Gastroesophageal sphincter (tissue), 4 donors: Measurements from ENCODE around the gene CXCL17. TPM values are rescaled to one million over a fixed set of nuclear protein-coding genes. Genes with fewer than 3 reads are reported as not detected.
A peak's percentile ranks its signal among the peaks of the same experiment; 100 is the strongest.

ENCODE experiments used
- ATAC-seq: fragments of 150-250 bp; one replicate; pipeline ENCODE4 v1.9.1; 2016; ENCODE audit warnings: mild to moderate bottlenecking, moderate library complexity
- H3K27ac ChIP-seq, 4 donors: fragments of 200-600 bp; sonication (generic) in 3 of 4; 1 replicate in 3 of 4; 2 replicates in 1 of 4; pipeline ENCODE4 v1.5.1; 2016 to 2019
- H3K27me3 ChIP-seq: fragments of 200-600 bp; sonication (generic); one replicate; pipeline ENCODE4 v1.5.1; 2019
- H3K36me3 ChIP-seq, 2 donors: fragments of 200-600 bp; sonication (generic); one replicate each; pipeline ENCODE4 v1.5.1; 2019; ENCODE audit warnings: control low read depth in 1 of 2
- H3K4me1 ChIP-seq, 3 donors: fragments of 200-600 bp; sonication (generic); 1 replicate in 2 of 3; 2 replicates in 1 of 3; pipeline ENCODE4 v1.5.1; 2016 to 2019; ENCODE audit warnings: control low read depth in 2 of 3
- H3K4me3 ChIP-seq, 2 donors: fragments of 200-600 bp; sonication (generic); one replicate each; pipeline ENCODE4 v1.5.1; 2019; ENCODE audit warnings: mild to moderate bottlenecking in 1 of 2, moderate library complexity in 1 of 2
- H3K9me3 ChIP-seq, 3 donors: fragments of 200-600 bp; sonication (generic); one replicate each; pipeline ENCODE4 v1.5.1; 2017 to 2019; ENCODE audit warnings: control low read depth in 2 of 3
- CTCF ChIP-seq, 4 experiments: fragments of 200-600 bp in 2 of 4; fragments of 450-650 bp in 2 of 4; sonication (generic) in 1 of 4; IDR thresholded peaks; one replicate each; pipeline ENCODE4 v1.5.1; 2017 to 2019; ENCODE audit warnings: antibody characterized with exemption in 4 of 4, mild to moderate bottlenecking in 2 of 4, moderate library complexity in 2 of 4
- EP300 ChIP-seq: sonication (generic); formaldehyde crosslinking; IDR thresholded peaks from one replicate; pipeline ENCODE4 v1.6.1; 2017; ENCODE audit warnings: antibody characterized with exemption, mild to moderate bottlenecking
- POLR2A ChIP-seq, 2 donors: fragments of 450-650 bp; IDR thresholded peaks; one replicate each; pipeline ENCODE4 v1.6.1; 2017; ENCODE audit warnings: antibody characterized with exemption in 2 of 2, mild to moderate bottlenecking in 2 of 2, moderate library complexity in 1 of 2
- POLR2AphosphoS5 ChIP-seq: sonication (generic); formaldehyde crosslinking; IDR thresholded peaks from one replicate; pipeline ENCODE4 v1.6.1; 2017; ENCODE audit warnings: antibody characterized with exemption
- WGBS, 2 donors: methylation state at CpG; one replicate each; pipeline ENCODE4 v1.1.5; 2018; ENCODE audit warnings: low coverage in 1 of 2; 5-methylcytosine and 5-hydroxymethylcytosine counted together
- total RNA-seq, 4 donors: library from RNA; depleted of rRNA; stranded (reverse); fragments of >200 nt; gene quantifications; one replicate each; pipeline ENCODE4 v1.1.0, GENCODE V29; 2016

The CXCL17 gene
- total RNA-seq, 4 donors from 2014 or later = 6.5 TPM; not detected in 3

- 43 to 100% methylated on average over 1 of the region's 6 CpGs for WGBS, 2 donors
- H3K4me1 ChIP-seq = peaks cover 0 to 10% (median 3%) of the 10 kb centered on the region in 3 donors
- no peaks in the 10 kb centered on the region for H3K27me3 ChIP-seq
- TF ChIP-seq POLR2A (IDR thresholded peaks at IDR 0.05) = no peak
- no peak for TF ChIP-seq POLR2AphosphoS5
- TF ChIP-seq EP300 = no peak
- no peak for TF ChIP-seq CTCF (IDR thresholded peaks at IDR 0.05)
- no peaks in the 10 kb centered on the region for H3K9me3 ChIP-seq
- ATAC-seq = peak; percentile 52
- peaks cover 0 to 29% of the 10 kb centered on the region in 2 donors for H3K36me3 ChIP-seq
- H3K27ac ChIP-seq = no peak overlapping the region
- no peak overlapping the region for H3K4me3 ChIP-seq
Observed at GRCh38 chr19:42409477-42409876, 33.3 kb downstream of the CXCL17 start.

GRCh38 chr19:42407816-42408175, 35.0 kb downstream of the CXCL17 start:
- peaks cover 0 to 29% of the 10 kb centered on the region in 2 donors for H3K36me3 ChIP-seq
- no peak for ATAC-seq
- TF ChIP-seq EP300 (no peak), POLR2AphosphoS5 (no peak), CTCF (IDR thresholded peaks at IDR 0.05) (no peak), POLR2A (IDR thresholded peaks at IDR 0.05) (no peak)
- H3K27me3 ChIP-seq = no peaks in the 10 kb centered on the region
- H3K4me3 ChIP-seq = no peak overlapping the region
- H3K9me3 ChIP-seq = no peaks in the 10 kb centered on the region
- H3K27ac ChIP-seq = no peak overlapping the region
- H3K4me1 ChIP-seq = peaks cover 0 to 10% (median 3%) of the 10 kb centered on the region in 3 donors
- no CpG with 5 or more reads among the region's 10 CpGs for WGBS, 2 donors

- H3K27me3 ChIP-seq = no peaks in the 10 kb centered on the region
- H3K9me3 ChIP-seq = no peaks in the 10 kb centered on the region
- no peak for ATAC-seq
- H3K4me1 ChIP-seq = peaks cover 0 to 13% (median 6%) of the 10 kb centered on the region in 3 donors
- H3K36me3 ChIP-seq = peaks cover 0 to 29% of the 10 kb centered on the region in 2 donors
- TF ChIP-seq CTCF (IDR thresholded peaks at IDR 0.05) = no peak
- TF ChIP-seq POLR2A (IDR thresholded peaks at IDR 0.05) = no peak
- TF ChIP-seq EP300 = no peak
- no peak for TF ChIP-seq POLR2AphosphoS5
- H3K4me3 ChIP-seq = no peak overlapping the region
- no peak overlapping the region for H3K27ac ChIP-seq
- 82% methylated on average over 17 of the region's 30 CpGs; no CpG with 5 or more reads in 1 of the 2 donors for WGBS, 2 donors
Observed at GRCh38 chr19:42407085-42407815, 35.5 kb downstream of the CXCL17 start.

- H3K27me3 ChIP-seq = no peaks in the 10 kb centered on the region
- ATAC-seq = no peak
- H3K4me3 ChIP-seq = no peak overlapping the region
- H3K36me3 ChIP-seq = peaks cover 0 to 29% of the 10 kb centered on the region in 2 donors
- H3K27ac ChIP-seq = no peak overlapping the region
- WGBS, 2 donors = 80% methylated on average over 1 of the region's 11 CpGs; no CpG with 5 or more reads in 1 of the 2 donors
- TF ChIP-seq POLR2AphosphoS5 (no peak), EP300 (no peak), CTCF (IDR thresholded peaks at IDR 0.05) (no peak), POLR2A (IDR thresholded peaks at IDR 0.05) (no peak)
- no peaks in the 10 kb centered on the region for H3K9me3 ChIP-seq
- H3K4me1 ChIP-seq = peaks cover 0 to 22% (median 10%) of the 10 kb centered on the region in 3 donors
Observed at GRCh38 chr19:42406111-42406510, 36.6 kb downstream of the CXCL17 start.

- peaks cover 0 to 16% (median 8%) of the 10 kb centered on the region in 3 donors for H3K4me1 ChIP-seq
- ATAC-seq = no peak
- H3K4me3 ChIP-seq = no peak overlapping the region
- H3K27ac ChIP-seq = no peak overlapping the region
- TF ChIP-seq EP300 = no peak
- no peak for TF ChIP-seq CTCF (IDR thresholded peaks at IDR 0.05)
- TF ChIP-seq POLR2A (IDR thresholded peaks at IDR 0.05) = no peak
- TF ChIP-seq POLR2AphosphoS5 = no peak
- WGBS, 2 donors = 85% methylated on average over 4 of the region's 10 CpGs; no CpG with 5 or more reads in 1 of the 2 donors
- no peaks in the 10 kb centered on the region for H3K9me3 ChIP-seq
- peaks cover 0 to 21% of the 10 kb centered on the region in 2 donors for H3K36me3 ChIP-seq
- no peaks in the 10 kb centered on the region for H3K27me3 ChIP-seq
Observed at GRCh38 chr19:42403586-42403985, 39.2 kb downstream of the CXCL17 start.
